ENCODE data around the gene KRT79.
"Not testable (repeated sequence)": the region's sequence is repeated elsewhere in the genome, so short reads cannot be mapped to it uniquely, and the experiment has no call there.

Gene KRT79

GRCh38 chr12:52833922-52834726 lies at the start of gene KRT79:
TSS of gene KRT79 (minus strand) at chr12:52834311. CDS start at chr12:52834260, 51 bp downstream.
- no peak for DNase-seq

GRCh38 chr12:52880499-52880898 lies 46.4 kb upstream of the KRT79 start:
- DNase-seq: not testable (repeated sequence)

GRCh38 chr12:52879394-52880351 lies 45.6 kb upstream of the KRT79 start:
- DNase-seq: no peak

- DNase-seq: no peak
These were observed 44.6 kb upstream of the KRT79 start for GRCh38 chr12:52878507-52879393.

- DNase-seq: no peak
These were observed 43.1 kb upstream of the KRT79 start for GRCh38 chr12:52877242-52877641.

GRCh38 chr12:52876372-52876771 lies 42.3 kb upstream of the KRT79 start:
- no peak for DNase-seq

GRCh38 chr12:52874573-52875435 lies 40.7 kb upstream of the KRT79 start:
- DNase-seq: no peak

GRCh38 chr12:52873832-52874572 lies 39.9 kb upstream of the KRT79 start:
- DNase-seq: no peak

GRCh38 chr12:52873513-52873831 lies 39.4 kb upstream of the KRT79 start:
- DNase-seq: no peak

GRCh38 chr12:52872644-52873389 lies 38.7 kb upstream of the KRT79 start:
- DNase-seq: no peak

GRCh38 chr12:52871291-52872039 lies 37.4 kb upstream of the KRT79 start:
- DNase-seq: no peak

GRCh38 chr12:52870361-52871290 lies 36.5 kb upstream of the KRT79 start:
- no peak for DNase-seq

- DNase-seq: no peak
These were observed 33.5 kb upstream of the KRT79 start for GRCh38 chr12:52867642-52868041.

GRCh38 chr12:52867152-52867551 lies 33.0 kb upstream of the KRT79 start:
- no peak for DNase-seq

- DNase-seq: no peak
These were observed 31.2 kb upstream of the KRT79 start for GRCh38 chr12:52865090-52865944.

- no peak for DNase-seq
These were observed 27.9 kb upstream of the KRT79 start for GRCh38 chr12:52862023-52862422.

GRCh38 chr12:52861511-52861910 lies 27.4 kb upstream of the KRT79 start:
- DNase-seq: no peak

Data from cortex of kidney (tissue), 1 donor.